Ovary (tissue), 9 donors: ENCODE results near the gene TMEM151B. TPM values are rescaled to one million over a fixed set of nuclear protein-coding genes. Genes with fewer than 3 reads are reported as not detected.
A peak's percentile ranks its signal among the peaks of the same experiment; 100 is the strongest.

Experiments used
- DNase-seq, 5 donors: peaks; one replicate each; pipeline ENCODE4 v3.0.0-alpha.2; 2019 to 2020
- H3K27ac ChIP-seq, 2 donors: fragments of 200-600 bp; one replicate each; pipeline versions ENCODE4 v1.5.1 to v1.8.0; 2019 to 2022
- H3K27me3 ChIP-seq: fragments of 200-600 bp; one replicate; pipeline ENCODE4 v1.8.0; 2022
- H3K36me3 ChIP-seq: fragments of 200-600 bp; sonication (generic); one replicate; pipeline ENCODE4 v1.5.1; 2019
- H3K4me1 ChIP-seq: one replicate; pipeline ENCODE4 v1.8.1; 2013; ENCODE audit warnings: mild to moderate bottlenecking, moderate library complexity; ENCODE audit not compliant: insufficient read depth
- H3K4me3 ChIP-seq: fragments of 200-600 bp; sonication (generic); one replicate; pipeline ENCODE4 v1.5.1; 2017
- H3K9me3 ChIP-seq, 2 donors: fragments of 200-600 bp in 1 of 2; sonication (generic) in 1 of 2; one replicate each; pipeline versions ENCODE4 v1.5.1 to v1.8.1; 2013 to 2019; ENCODE audit warnings: mild to moderate bottlenecking in 1 of 2, moderate library complexity in 1 of 2
- EP300 ChIP-seq: sonication (generic); formaldehyde crosslinking; IDR thresholded peaks from one replicate; pipeline ENCODE4 v1.6.1; 2017; ENCODE audit warnings: antibody characterized with exemption
- POLR2A ChIP-seq: fragments of 450-650 bp; IDR thresholded peaks from one replicate; pipeline ENCODE4 v1.6.1; 2017; ENCODE audit warnings: antibody characterized with exemption, mild to moderate bottlenecking, moderate library complexity
- WGBS, 3 donors: extraction: QIAGEN DNeasy Blood & Tissue Kit in 1 of 3; methylation state at CpG; one replicate each; pipeline versions ENCODE4 v1.1.5 to v1.1.7; 2013 to 2017; 5-methylcytosine and 5-hydroxymethylcytosine counted together
- intact Hi-C, 4 donors: fragments of 100-400 bp; cut with DNase I; formaldehyde crosslinking; loops; one replicate each; pipeline versions ENCODE4 v1.11.0 to v1.15.1; 2022 to 2023
- polyA plus RNA-seq, 2 donors: library from polyadenylated mRNA; stranded (reverse); fragments of 200-250 nt in 1 of 2; fragments of 350-450 nt in 1 of 2; fragmentation: Illumina TruSeq in 1 of 2; extraction: RNeasy Lipid Tissue Mini Kit (QIAGEN cat#74804) in 1 of 2; gene quantifications; one replicate each; pipeline ENCODE4 v1.2.3, GENCODE V29; 2013 to 2014
- total RNA-seq, 7 donors: library from RNA; depleted of rRNA in 2 of 7; stranded (reverse); fragments of >200 nt in 2 of 7; fragmentation: NEBNext Ultra II Directional in 3 of 7; extraction: Animal tissue kit (Norgen Biotek cat#: 25700) in 3 of 7; gene quantifications; one replicate each; pipeline versions ENCODE4 v1.1.0 to v1.2.4, GENCODE V29; 2016 to 2023
- TF ChIP-seq, protein P1 (sequence below), 3 donors: fragments of 450-650 bp in 2 of 3; fragments of 200-600 bp in 1 of 3; IDR thresholded peaks; one replicate each; pipeline versions ENCODE4 v1.5.1 to v1.8.0; 2016 to 2022; ENCODE audit warnings: antibody characterized with exemption in 3 of 3, mild to moderate bottlenecking in 1 of 3
- donor health status: DM: no; HTN: no; CAD: no; lungs with moderate emphysema.
- donor health status: DM: no; HTN: no; CAD: no.
- donor health status: Bipolar disorder and iron deficiency.
- donor health status: DM: yes; HTN: yes; CAD: no.
- donor health status: DM: no; HTN: no; CAD: no.
- donor health status: DM: yes; HTN: yes; CAD: no.

Gene TMEM151B
- total and polyA plus RNA-seq, 9 donors, result under 0.01 to 0.12 (median 0.05) TPM; not detected in 4

DNA sequence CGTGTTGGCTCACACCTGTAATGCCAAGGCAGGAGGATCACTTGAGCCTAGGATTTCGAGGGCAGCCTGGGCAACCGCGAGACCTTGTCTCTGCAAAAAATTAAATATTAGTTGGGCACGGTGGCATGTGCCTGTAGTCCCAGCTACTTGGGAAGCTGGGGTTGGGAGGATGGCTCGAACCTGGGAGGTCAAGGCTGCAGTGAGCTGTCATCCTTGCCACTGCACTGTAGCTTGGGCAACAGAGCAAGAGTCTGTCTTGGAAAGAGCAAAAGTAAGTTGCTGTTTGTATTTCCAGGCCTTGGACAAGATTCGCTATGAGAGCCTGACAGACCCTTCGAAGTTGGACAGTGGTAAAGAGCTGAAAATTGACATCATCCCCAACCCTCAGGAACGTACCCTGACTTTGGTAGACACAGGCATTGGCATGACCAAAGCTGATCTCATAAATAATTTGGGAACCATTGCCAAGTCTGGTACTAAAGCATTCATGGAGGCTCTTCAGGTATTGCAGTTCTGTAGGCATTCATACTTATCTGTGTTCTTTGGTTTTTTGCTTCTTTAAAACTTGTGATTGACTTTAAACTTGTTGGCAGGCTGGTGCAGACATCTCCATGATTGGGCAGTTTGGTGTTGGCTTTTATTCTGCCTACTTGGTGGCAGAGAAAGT is 21.0 kb upstream of the TMEM151B start:
- Histone ChIP-seq H3K27me3 (no peaks in the 10 kb centered on the region), H3K9me3 (no peaks in the 10 kb centered on the region), H3K4me1 (peaks cover 16% of the 10 kb centered on the region), H3K4me3 (no peak overlapping the region), H3K27ac (no peak overlapping the region), H3K36me3 (peaks cover 2% of the 10 kb centered on the region)
- DNase-seq, result peak in 1 of 5 donors; percentile 19
- WGBS, 3 donors, result 61 to 75% (median 70%) methylated on average over 9 of the region's 9 CpGs
- intact Hi-C loops, result no loop called here
- TF ChIP-seq POLR2A (no peak), EP300 (no peak)
- TF ChIP-seq, protein P1, sequence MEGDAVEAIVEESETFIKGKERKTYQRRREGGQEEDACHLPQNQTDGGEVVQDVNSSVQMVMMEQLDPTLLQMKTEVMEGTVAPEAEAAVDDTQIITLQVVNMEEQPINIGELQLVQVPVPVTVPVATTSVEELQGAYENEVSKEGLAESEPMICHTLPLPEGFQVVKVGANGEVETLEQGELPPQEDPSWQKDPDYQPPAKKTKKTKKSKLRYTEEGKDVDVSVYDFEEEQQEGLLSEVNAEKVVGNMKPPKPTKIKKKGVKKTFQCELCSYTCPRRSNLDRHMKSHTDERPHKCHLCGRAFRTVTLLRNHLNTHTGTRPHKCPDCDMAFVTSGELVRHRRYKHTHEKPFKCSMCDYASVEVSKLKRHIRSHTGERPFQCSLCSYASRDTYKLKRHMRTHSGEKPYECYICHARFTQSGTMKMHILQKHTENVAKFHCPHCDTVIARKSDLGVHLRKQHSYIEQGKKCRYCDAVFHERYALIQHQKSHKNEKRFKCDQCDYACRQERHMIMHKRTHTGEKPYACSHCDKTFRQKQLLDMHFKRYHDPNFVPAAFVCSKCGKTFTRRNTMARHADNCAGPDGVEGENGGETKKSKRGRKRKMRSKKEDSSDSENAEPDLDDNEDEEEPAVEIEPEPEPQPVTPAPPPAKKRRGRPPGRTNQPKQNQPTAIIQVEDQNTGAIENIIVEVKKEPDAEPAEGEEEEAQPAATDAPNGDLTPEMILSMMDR (IDR thresholded peaks at IDR 0.05), result no peak

DNA sequence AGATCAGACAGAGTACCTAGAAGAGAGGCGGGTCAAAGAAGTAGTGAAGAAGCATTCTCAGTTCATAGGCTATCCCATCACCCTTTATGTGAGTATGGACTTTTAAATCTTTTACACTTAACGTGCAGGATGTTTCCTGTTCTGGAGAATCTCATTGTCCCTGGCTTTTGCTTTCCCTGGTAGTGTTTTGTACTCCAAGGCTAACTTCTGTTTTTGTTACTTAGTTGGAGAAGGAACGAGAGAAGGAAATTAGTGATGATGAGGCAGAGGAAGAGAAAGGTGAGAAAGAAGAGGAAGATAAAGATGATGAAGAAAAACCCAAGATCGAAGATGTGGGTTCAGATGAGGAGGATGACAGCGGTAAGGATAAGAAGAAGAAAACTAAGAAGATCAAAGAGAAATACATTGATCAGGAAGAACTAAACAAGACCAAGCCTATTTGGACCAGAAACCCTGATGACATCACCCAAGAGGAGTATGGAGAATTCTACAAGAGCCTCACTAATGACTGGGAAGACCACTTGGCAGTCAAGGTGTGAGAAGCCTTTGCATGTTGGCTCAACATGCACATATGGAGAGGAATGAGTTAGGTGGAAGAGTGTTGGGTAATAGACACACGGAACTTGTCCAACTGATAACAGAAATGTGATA is 20.1 kb upstream of the TMEM151B start:
- TF ChIP-seq, protein P1 (IDR thresholded peaks at IDR 0.05), result no peak
- no peak for TF ChIP-seq POLR2A
- no peak for TF ChIP-seq EP300
- no peak for DNase-seq
- intact Hi-C loops, result no loop called here
- H3K36me3 ChIP-seq, result peaks cover 2% of the 10 kb centered on the region
- peaks cover 16% of the 10 kb centered on the region for H3K4me1 ChIP-seq
- H3K27me3 ChIP-seq, result no peaks in the 10 kb centered on the region
- no peak overlapping the region for H3K27ac ChIP-seq
- whole genome bisulfite sequencing, 3 donors, result 56 to 67% (median 61%) methylated on average over 6 of the region's 6 CpGs
- no peak overlapping the region for H3K4me3 ChIP-seq
- H3K9me3 ChIP-seq, result no peaks in the 10 kb centered on the region

DNA sequence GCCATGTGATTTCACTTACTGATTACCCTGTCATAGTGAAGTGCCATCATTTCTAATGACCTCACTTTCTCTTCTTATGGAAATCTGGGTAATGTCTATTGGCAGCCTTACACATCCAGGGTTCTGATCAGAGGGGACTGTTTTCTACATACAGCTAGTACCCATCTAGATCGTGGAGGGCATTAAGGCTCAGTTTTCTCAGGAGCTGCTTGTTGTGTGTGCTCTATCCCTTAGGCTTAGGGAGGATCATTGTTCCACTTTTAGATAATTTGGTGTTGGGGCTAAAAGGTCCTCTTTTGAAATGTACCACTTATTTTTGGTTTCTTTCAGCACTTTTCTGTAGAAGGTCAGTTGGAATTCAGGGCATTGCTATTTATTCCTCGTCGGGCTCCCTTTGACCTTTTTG is 19.5 kb upstream of the TMEM151B start:
- intact Hi-C loops, result no loop called here
- 65 to 68% (median 67%) methylated on average over 3 of the region's 3 CpGs for WGBS, 3 donors
- Histone ChIP-seq H3K4me3 (no peak overlapping the region), H3K27me3 (no peaks in the 10 kb centered on the region), H3K27ac (no peak overlapping the region), H3K4me1 (peaks cover 14% of the 10 kb centered on the region), H3K9me3 (no peaks in the 10 kb centered on the region), H3K36me3 (peaks cover 2% of the 10 kb centered on the region)
- no peak for DNase-seq
- TF ChIP-seq, protein P1 (IDR thresholded peaks at IDR 0.05), result no peak
- TF ChIP-seq EP300 (no peak), POLR2A (no peak)

DNA sequence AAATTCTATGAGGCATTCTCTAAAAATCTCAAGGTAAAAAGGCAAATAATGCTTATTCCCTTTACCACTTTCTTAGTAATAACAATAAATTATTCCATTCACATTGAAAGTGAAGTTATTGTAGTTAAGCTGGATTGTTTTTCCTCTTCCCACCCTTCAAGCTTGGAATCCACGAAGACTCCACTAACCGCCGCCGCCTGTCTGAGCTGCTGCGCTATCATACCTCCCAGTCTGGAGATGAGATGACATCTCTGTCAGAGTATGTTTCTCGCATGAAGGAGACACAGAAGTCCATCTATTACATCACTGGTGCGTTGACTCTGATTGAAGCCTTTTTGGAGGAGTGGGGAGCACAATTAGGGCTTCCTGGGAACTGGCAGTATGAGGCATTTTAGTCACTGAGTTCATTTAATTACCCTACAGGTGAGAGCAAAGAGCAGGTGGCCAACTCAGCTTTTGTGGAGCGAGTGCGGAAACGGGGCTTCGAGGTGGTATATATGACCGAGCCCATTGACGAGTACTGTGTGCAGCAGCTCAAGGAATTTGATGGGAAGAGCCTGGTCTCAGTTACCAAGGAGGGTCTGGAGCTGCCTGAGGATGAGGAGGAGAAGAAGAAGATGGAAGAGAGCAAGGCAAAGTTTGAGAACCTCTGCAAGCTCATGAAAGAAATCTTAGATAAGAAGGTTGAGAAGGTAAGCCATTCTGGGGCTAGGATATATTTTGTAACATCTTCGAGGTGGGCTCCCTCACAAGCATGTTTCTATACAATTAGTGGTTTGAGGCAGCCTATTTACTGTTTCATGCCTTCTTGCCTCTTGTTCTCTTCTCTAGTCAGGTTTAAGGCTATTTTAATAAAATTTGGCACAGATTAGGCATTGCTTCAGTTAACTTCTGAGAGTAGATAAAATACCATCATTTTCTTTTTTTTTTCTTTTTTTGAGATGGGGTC is 18.4 kb upstream of the TMEM151B start:
- Histone ChIP-seq H3K4me3 (no peak overlapping the region), H3K4me1 (peaks cover 13% of the 10 kb centered on the region), H3K27ac (no peak overlapping the region), H3K9me3 (no peaks in the 10 kb centered on the region), H3K36me3 (peaks cover 2% of the 10 kb centered on the region), H3K27me3 (no peaks in the 10 kb centered on the region)
- TF ChIP-seq POLR2A (no peak), EP300 (no peak)
- TF ChIP-seq, protein P1 (IDR thresholded peaks at IDR 0.05), result no peak
- DNase-seq, result peak in 1 of 5 donors; percentile 19
- intact Hi-C loops, result no loop called here
- WGBS, 3 donors, result 83 to 89% (median 87%) methylated on average over 14 of the region's 14 CpGs
